ENCODE data around the gene ARID2. TPM values are rescaled to one million over a fixed set of nuclear protein-coding genes. Genes with fewer than 3 reads are reported as not detected.

ARID2 gene, protein sequence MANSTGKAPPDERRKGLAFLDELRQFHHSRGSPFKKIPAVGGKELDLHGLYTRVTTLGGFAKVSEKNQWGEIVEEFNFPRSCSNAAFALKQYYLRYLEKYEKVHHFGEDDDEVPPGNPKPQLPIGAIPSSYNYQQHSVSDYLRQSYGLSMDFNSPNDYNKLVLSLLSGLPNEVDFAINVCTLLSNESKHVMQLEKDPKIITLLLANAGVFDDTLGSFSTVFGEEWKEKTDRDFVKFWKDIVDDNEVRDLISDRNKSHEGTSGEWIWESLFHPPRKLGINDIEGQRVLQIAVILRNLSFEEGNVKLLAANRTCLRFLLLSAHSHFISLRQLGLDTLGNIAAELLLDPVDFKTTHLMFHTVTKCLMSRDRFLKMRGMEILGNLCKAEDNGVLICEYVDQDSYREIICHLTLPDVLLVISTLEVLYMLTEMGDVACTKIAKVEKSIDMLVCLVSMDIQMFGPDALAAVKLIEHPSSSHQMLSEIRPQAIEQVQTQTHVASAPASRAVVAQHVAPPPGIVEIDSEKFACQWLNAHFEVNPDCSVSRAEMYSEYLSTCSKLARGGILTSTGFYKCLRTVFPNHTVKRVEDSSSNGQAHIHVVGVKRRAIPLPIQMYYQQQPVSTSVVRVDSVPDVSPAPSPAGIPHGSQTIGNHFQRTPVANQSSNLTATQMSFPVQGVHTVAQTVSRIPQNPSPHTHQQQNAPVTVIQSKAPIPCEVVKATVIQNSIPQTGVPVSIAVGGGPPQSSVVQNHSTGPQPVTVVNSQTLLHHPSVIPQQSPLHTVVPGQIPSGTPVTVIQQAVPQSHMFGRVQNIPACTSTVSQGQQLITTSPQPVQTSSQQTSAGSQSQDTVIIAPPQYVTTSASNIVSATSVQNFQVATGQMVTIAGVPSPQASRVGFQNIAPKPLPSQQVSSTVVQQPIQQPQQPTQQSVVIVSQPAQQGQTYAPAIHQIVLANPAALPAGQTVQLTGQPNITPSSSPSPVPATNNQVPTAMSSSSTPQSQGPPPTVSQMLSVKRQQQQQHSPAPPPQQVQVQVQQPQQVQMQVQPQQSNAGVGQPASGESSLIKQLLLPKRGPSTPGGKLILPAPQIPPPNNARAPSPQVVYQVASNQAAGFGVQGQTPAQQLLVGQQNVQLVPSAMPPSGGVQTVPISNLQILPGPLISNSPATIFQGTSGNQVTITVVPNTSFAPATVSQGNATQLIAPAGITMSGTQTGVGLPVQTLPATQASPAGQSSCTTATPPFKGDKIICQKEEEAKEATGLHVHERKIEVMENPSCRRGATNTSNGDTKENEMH (N-terminal part only)
- 9.4 and 10.3 TPM in 2 replicates for total RNA-seq

GRCh38 chr12:45729233-45730083 is at the start of gene ARID2:
Gene ARID2 (plus strand): TSS chr12:45729706. CDS start chr12:45729837, 131 bp downstream.

